Amniotic epithelial cell (primary cell): ENCODE measurements around the gene RPS28.
"Not testable (repeated sequence)": the region's sequence is repeated elsewhere in the genome, so short reads cannot be mapped to it uniquely, and the experiment has no call there.

ENCODE experiments used
- DNase-seq: peaks from one replicate; pipeline ENCODE4 v3.0.0-alpha.2; 2010; ENCODE audit warnings: low read depth

The RPS28 gene

GRCh38 chr19:8342684-8343482, 21.6 kb downstream of the RPS28 start, which contains the start of gene KANK3:
TSS of gene KANK3 (minus strand) at chr19:8343262. CDS start at chr19:8337828, 5,434 bp downstream.
- DNase-seq = peak; percentile 94

DNA sequence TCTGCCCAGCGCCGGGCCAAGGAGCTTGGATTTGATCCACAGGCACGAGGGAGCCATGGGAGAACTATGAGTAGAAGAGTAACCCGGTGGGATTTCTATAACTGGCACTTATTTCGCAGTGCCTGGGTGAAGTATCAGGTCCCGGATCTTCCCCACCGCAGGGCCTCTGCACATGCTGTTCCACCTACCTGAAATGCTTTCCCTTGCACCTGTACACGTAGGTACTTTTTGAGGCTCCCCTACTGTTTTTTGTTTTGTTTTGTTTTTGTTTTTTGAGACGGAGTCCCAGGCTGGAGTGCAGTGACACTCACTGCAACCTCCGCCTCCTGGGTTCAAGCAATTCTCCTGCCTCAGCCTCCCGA, 22.2 kb downstream of the RPS28 start:
- DNase-seq = no peak

DNA sequence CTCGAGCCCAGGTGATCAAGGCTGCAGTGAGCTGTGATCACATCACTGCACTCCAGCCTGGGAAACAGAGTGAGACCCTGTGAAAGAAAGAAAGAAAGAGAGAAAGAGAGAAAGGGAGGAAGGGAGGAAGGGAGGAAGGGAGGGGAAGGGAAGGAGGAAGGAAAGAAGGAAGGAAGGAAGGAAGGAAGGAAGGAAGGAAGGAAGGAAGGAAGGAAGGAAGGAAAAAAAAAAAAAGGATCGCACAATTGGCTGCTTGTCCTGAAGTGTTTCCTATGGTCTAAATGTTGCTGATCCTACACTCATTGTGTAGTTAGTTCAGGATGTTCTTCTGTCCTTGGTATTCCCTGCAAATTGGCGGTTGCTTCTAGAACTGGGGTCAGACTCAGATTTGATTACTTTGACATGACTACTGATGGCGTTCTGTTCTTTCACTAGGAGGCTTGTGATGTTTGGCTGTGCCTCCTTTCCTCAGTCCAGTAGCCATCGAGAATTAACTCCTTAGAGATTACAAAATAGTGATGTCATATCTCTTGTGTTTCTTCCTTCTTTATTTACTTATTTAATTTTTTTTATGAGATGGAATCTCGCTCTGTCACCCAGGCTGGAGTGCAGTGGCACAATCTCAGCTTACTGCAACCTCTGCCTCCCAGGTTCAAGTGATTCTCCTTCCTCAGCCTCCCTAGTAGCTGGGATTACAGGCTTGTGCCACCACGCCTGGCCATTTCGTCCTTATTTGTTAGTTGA, 28.5 kb downstream of the RPS28 start:
- DNase-seq = not testable (repeated sequence)

DNA sequence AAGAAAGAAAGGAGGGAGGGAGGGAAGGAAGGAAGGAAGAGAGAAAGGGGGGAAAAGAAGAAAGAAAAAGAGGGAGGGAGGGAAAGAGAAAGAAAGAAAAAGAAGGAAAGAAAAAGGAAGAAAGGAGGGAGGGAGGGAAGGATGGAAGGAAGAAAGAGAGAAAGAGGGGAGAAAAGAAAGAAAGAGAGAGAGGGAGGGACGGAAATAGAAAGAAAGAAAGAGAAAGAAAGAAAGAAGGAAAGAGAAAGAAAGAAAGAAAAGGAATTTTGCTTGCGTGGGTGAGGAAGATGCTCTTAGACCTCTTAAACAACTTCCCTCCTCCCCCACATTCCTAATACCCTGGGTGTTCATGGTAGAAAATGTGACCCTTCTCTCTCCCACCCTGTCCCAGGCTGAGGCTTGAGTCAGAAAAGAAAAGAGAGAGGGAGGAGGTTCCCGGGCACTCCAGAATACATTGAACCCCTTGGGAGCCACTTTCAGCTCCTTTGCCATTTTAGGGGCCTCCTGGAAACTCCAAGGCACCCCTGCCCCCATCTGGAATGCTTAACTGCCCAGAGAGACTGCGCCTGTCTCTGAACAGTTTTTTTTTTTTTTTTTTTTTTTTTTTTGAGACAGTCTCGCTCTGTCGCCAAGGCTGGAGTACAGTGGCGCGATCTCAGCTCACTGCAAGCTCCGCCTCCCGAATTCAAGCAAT, 31.0 kb downstream of the RPS28 start:
- DNase-seq = peak; percentile 82

DNA sequence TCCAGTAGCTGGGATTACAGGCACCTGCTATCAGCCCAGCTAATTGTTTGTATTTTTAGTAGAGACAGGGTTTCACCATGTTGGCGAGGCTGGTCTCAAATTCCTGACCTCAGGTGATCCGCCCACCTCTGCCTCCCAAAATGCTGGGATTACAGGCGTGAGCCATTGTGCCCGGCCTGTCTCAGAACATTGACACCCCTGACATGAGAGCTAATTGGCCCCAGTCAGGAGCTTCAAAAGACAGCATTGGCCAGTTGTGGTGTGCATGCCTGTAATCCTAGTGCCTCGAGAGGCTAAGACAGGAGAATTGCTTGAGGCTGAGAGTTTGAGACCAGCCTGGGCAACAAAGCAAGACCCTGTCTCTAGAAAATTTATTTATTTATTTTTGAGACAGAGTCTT, 31.5 kb downstream of the RPS28 start:
- not testable (repeated sequence) for DNase-seq

GRCh38 chr19:8355631-8356402, 34.5 kb downstream of the RPS28 start:
- DNase-seq = peak; percentile 99

GRCh38 chr19:8357007-8357521, 35.8 kb downstream of the RPS28 start:
- DNase-seq = peak; percentile 60

DNA sequence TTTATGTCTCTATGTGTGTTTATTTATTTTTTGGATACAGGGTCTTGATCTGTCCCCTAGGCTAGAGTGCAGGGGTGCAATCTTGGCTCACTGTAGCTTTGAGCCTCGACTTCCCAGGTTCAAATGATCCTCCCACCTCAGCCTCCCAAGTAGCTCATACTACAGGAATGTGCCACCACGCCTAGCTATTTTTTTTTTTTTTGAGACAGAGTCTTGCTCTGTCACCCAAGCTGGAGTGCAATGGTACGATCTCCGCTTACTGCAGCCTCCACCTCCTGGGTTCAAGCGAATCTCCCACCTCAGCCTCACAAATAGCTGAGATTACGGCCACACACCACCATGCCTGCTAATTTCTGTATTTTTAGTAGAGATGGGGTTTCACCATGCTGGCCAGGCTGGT, 37.7 kb downstream of the RPS28 start:
- DNase-seq = no peak

DNA sequence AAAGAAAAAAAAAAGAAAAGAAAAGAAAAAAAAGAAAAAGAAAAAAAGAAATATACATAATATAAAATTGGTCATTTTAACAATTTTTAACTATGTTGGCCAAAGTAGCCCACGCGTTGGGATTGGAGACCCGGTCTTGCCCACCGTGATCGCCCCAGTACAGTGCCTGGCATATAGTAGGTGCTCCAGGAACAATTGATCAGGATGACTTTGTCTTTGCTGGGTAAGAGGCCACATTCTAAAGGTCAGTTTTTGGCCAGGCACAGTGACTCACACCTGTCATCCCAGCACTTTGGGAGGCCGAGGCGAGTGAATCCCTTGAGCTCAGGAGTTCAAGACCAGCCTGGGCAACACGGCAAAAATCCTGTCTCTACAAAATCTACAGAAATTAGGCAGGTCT, 38.9 kb downstream of the RPS28 start:
- DNase-seq = no peak

DNA sequence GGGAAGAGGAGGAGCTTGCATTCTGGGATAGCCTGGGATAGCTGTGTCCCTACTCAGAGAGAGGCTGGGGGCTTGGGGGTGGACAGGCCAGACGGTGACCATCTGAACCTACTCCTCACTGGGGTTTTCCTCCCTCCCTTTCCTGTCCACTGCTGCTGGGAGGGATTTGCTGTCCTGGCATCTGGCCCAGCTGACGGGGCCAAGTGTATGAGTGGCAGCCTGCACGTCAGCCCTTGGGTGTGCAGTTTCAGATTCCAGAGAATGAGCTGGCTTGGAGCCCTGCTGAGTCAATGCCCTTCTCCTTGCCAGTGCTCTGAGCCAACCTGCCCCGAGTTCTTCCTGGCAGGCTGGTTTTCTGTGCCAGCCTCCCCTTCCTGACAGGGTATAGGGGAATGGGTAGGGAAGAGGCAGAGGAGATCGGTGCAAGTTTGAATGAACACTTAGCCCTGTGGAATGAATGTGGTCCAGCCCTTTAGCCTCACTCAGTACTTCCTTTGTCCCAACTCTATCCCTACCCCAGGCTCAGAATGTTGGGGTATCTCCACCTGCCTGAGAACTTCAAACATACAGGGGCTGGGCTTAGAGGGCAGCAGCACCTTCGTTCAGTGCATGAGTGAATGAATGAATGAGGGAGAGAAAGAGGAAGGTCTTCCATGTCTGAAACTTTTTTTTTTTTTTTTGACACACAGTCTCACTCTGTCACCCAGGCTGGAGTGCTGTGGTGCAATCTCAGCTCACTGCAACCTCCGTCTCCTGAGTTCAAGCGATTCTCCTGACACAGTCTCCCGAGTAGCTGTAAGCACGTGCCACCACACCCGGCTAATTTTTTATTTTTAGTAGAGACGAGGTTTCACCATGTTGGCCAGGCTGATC, 40.9 kb downstream of the RPS28 start:
- peak; percentile 98 for DNase-seq

- peak; percentile 72 for DNase-seq
Observed at GRCh38 chr19:8363803-8364771, 42.8 kb downstream of the RPS28 start, which contains the start of gene ANGPTL4. TSS of gene ANGPTL4 (plus strand) at chr19:8364155. CDS start at chr19:8364322, 167 bp downstream.

GRCh38 chr19:8366121-8366581, 44.9 kb downstream of the RPS28 start:
- no peak for DNase-seq

DNA sequence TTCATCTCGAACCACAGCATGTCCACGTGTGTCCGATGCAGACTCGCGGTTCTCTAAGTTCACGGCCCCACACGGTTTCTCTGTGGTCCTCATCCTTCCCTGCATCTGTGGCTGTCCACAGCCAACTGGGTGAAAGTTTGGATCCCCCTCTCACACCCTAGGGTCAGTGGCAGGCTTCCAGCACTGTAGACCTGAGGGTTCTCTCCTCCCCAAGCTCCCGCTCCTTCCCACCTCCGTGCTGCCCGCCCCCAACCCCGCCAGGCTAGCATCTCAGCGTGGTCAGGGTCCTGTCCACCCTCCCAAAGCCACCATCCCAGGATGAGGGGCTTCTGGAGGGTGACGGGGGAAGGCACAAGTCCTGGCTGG, 45.6 kb downstream of the RPS28 start:
- DNase-seq = peak; percentile 57

GRCh38 chr19:8367327-8368001, 46.2 kb downstream of the RPS28 start:
- DNase-seq = peak; percentile 98

DNA sequence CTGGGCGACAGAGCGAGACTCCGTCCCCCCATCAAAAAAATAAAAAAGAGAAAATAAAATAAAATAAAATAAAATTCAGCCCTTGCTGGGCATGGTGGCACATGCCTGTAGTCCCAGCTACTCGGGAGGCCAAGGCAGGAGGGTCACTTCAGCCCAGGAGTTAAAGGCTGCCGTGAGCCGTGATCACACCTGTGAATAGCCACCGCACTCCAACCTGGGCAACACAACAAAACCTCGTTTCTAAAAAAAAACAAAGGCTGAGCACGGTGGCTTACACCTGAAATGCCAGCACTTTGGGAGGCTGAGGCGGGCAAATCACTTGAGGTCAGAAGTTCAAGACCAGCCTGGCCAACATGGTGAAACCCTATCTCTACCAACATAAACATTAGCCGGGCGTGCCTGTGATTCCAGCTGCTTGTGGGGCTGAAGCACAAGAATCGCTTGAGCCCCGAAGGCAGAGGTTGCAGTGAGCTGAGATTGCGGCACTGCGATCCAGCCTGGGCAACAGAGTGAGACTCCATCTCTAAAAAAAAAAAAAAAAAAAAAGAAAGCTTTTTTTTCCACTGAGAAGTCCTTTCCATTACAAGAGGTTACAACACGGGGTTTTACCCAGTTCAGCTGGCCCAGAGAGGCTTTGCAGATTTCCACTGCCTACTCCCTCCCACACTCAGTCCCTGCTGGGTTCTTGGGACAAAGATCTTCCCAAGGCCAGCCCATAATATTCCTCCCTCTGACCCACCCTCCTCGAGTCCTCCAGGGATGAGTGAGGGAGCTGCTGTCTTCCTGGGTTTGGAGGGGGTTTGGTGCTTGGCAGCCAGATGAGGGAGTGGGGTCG, 49.1 kb downstream of the RPS28 start:
- no peak for DNase-seq

DNA sequence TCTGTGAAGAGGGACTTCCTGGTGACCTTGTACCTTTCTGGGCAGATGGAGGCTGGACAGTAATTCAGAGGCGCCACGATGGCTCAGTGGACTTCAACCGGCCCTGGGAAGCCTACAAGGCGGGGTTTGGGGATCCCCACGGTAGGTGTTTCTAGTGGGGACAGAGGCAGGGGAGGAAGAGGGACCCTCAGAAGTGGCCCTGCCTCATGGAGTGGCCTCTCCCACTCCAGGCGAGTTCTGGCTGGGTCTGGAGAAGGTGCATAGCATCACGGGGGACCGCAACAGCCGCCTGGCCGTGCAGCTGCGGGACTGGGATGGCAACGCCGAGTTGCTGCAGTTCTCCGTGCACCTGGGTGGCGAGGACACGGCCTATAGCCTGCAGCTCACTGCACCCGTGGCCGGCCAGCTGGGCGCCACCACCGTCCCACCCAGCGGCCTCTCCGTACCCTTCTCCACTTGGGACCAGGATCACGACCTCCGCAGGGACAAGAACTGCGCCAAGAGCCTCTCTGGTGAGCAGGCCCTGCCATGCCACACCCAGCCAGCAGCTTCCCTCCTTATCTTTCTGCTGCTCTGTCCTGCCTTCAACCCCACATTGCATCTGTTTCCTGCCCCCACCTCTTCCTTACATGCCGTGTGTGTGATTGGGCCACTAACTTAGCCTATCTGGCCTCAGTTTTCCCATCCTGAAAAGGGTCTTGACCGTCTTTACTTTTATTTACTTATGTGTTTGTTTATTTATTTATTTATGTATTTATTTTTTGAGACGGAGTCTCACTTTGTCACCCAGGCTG, 49.9 kb downstream of the RPS28 start:
- DNase-seq = no peak
